Activated CD4-positive, alpha-beta T cell treated with anti-CD3 and anti-CD28 coated beads, Interleukin-2, amount 10 ng/mL, durations not matched to agents 7 days and 5 days (primary cell): ENCODE measurements around the gene DNMT3A. TPM values are rescaled to one million over a fixed set of nuclear protein-coding genes. Genes with fewer than 3 reads are reported as not detected.
A peak's percentile ranks its signal among the peaks of the same experiment; 100 is the strongest.

Experiments used
- CTCF ChIA-PET: fragments of 350-600 bp; sonication (Branson Sonifier 250); formaldehyde crosslinking; loops from one replicate; lab custom pipeline; 2021; ENCODE audit warnings: antibody characterized with exemption; lab: Charles Lee
- POLR2A ChIA-PET: fragments of 350-600 bp; sonication (Branson Sonifier 250); formaldehyde crosslinking; loops from one replicate; lab custom pipeline; 2021; ENCODE audit warnings: antibody characterized with exemption; lab: Charles Lee
- DNase-seq: peaks from one replicate; pipeline ENCODE4 v3.0.0-alpha.2; 2020
- H3K27ac Mint-ChIP-seq: one replicate; pipeline ENCODE4 v1.8.0; 2021; ENCODE audit warnings: mild to moderate bottlenecking, moderate library complexity, mixed read lengths
- H3K27me3 Mint-ChIP-seq: one replicate; pipeline ENCODE4 v1.8.0; 2021; ENCODE audit warnings: mixed read lengths
- H3K36me3 Mint-ChIP-seq: one replicate; pipeline ENCODE4 v1.8.0; 2021; ENCODE audit warnings: low read depth, mixed read lengths
- H3K4me1 Mint-ChIP-seq: one replicate; pipeline ENCODE4 v1.8.0; 2021; ENCODE audit warnings: mixed read lengths
- H3K4me3 Mint-ChIP-seq: one replicate; pipeline ENCODE4 v1.8.0; 2021; ENCODE audit warnings: mild to moderate bottlenecking, moderate library complexity, mixed read lengths
- H3K9me3 Mint-ChIP-seq: one replicate; pipeline ENCODE4 v1.8.0; 2021; ENCODE audit warnings: mixed read lengths
- total RNA-seq, 2 experiments: library from RNA; stranded (reverse); gene quantifications; one replicate each; pipeline ENCODE4 v1.2.3, GENCODE V29; 2021

DNMT3A gene
- total RNA-seq, 2 experiments from 2014 or later, result 55.9 to 62.3 TPM

DNA sequence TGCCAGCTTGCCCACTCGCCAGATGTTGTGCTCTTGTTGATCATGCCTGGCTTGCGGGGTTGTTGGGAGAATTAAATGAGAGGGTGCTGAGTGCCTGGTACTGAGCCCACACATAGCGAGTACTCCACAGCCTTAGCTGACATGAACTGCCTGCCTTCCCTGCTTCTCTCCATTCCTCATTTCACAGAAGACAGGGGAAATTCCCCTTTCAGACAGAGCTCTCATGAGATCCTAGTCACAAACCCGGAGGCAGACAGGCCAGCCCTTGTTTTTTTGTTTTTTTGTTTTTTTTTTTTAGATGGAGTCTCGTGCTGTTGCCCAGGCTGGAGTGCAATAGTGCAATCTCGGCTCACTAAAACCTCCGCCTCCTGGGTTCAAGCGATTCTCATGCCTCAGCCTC, 17.1 kb upstream of the DNMT3A start:
- H3K27ac Mint-ChIP-seq, result no peak overlapping the region
- peaks cover 3% of the 10 kb centered on the region for H3K27me3 Mint-ChIP-seq
- H3K4me1 Mint-ChIP-seq, result peaks cover 16% of the 10 kb centered on the region
- ChIA-PET POLR2A (interaction anchor here (0.6 kb wide), 1 partner anchor 57 kb away, joined by 4 read pairs; no protein-coding TSS in a partner anchor), CTCF (interaction anchor here (0.6 to 1.0 kb wide), 3 partner anchors 12 to 147 kb away, joined by 3 to 4 read pairs (median 3); no protein-coding TSS in a partner anchor)
- H3K36me3 Mint-ChIP-seq, result no peaks in the 10 kb centered on the region
- no peak for DNase-seq
- no peaks in the 10 kb centered on the region for H3K9me3 Mint-ChIP-seq
- no peak overlapping the region for H3K4me3 Mint-ChIP-seq

DNA sequence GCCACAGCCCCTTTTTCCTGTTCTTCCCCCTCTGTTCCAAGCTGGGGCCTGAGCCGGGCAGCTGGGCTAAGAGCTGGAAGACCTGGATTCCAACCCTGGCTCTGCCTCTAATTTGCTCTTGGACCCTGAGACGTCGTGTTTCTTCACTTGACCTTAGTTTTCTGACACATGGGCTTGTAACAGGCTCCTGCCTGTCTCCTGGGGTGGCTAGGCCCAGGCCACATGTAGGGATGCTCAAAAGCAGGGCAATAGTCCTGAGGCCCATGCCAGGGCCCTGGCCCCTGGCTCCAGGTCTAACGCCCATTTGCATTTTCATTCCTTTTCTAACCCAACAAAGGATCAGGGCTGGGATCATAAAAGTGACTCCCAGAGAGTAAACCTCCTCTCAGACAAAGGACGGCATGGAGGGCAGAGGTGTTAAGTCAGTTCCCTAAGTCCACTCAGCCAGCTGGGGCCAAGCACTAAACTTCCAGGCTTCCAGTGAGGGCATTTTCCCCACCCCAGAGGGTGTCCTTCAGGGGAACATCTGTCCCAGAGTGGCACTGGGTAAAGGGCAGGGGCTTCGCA, 16.6 kb upstream of the DNMT3A start:
- Mint-ChIP-seq H3K4me1 (peaks cover 12% of the 10 kb centered on the region), H3K9me3 (no peaks in the 10 kb centered on the region), H3K36me3 (no peaks in the 10 kb centered on the region), H3K27me3 (peaks cover 3% of the 10 kb centered on the region), H3K27ac (no peak overlapping the region), H3K4me3 (no peak overlapping the region)
- ChIA-PET CTCF (interaction anchor here (0.6 to 1.1 kb wide), 6 partner anchors 13 to 147 kb away, joined by 3 to 7 read pairs (median 4); no protein-coding TSS in a partner anchor), POLR2A (interaction anchor here (0.6 to 0.7 kb wide), 2 partner anchors 11 to 56 kb away, joined by 4 read pairs; no protein-coding TSS in a partner anchor)
- DNase-seq, result no peak

- Mint-ChIP-seq H3K27ac (no peak overlapping the region), H3K36me3 (no peaks in the 10 kb centered on the region), H3K9me3 (no peaks in the 10 kb centered on the region), H3K4me3 (no peak overlapping the region), H3K4me1 (peaks cover 4% of the 10 kb centered on the region), H3K27me3 (peaks cover 8% of the 10 kb centered on the region)
- POLR2A ChIA-PET, result no interaction called here
- DNase-seq, result no peak
- CTCF ChIA-PET, result no interaction called here
These were observed 14.4 kb upstream of the DNMT3A start for GRCh38 chr2:25356088-25356487.

DNA sequence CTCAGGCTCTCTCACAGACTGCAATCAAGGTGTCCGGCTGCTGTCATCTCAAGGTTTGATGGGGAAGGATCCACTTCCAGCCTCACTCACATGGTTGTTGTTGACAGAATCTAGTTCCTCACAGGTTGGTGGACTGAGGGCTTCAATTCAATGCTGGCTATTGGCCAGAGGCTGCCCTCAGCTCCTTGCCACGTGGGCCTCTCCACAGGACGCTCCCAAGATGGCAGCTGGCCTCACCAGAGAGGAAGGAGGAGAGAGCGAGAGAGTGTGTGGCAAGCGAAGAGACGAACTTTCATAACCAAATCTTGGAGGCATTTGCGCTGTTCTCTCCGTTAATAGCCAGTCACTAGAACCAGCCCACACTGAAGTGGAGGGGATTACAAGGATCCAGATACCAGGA, 13.5 kb upstream of the DNMT3A start:
- Mint-ChIP-seq H3K27ac (no peak overlapping the region), H3K9me3 (no peaks in the 10 kb centered on the region), H3K27me3 (peaks cover 8% of the 10 kb centered on the region), H3K4me3 (no peak overlapping the region), H3K4me1 (peaks cover 6% of the 10 kb centered on the region), H3K36me3 (no peaks in the 10 kb centered on the region)
- CTCF ChIA-PET, result no interaction called here
- POLR2A ChIA-PET, result no interaction called here
- DNase-seq, result no peak

DNA sequence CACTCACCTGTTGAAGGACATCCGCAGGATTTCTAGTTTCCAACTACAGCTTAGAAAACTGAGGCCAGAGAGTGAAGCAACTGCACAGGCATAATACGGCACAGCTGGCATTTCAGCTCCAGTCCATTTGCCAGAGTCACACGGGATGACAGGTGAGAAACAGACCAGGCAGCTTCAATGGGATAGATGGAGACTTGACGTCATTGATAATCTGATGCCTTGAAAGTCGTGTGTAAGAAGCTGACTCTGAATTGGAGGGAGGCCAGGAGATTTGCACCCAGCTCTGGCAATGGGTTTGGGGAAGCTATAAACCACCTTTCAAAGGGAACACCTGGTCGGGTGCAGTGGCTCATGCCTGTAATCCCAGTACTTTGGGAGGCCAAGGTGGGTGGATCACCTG, 12.4 kb upstream of the DNMT3A start:
- Mint-ChIP-seq H3K36me3 (no peaks in the 10 kb centered on the region), H3K27me3 (peaks cover 8% of the 10 kb centered on the region), H3K27ac (no peak overlapping the region), H3K4me1 (peaks cover 8% of the 10 kb centered on the region), H3K4me3 (no peak overlapping the region), H3K9me3 (no peaks in the 10 kb centered on the region)
- POLR2A ChIA-PET, result interaction anchor here (0.7 kb wide), 1 partner anchor 22 kb away, joined by 7 read pairs; no protein-coding TSS in a partner anchor
- CTCF ChIA-PET, result interaction anchor here (0.6 to 1.2 kb wide), 6 partner anchors 8 to 117 kb away, joined by 3 to 6 read pairs (median 3); no protein-coding TSS in a partner anchor
- DNase-seq, result no peak

DNA sequence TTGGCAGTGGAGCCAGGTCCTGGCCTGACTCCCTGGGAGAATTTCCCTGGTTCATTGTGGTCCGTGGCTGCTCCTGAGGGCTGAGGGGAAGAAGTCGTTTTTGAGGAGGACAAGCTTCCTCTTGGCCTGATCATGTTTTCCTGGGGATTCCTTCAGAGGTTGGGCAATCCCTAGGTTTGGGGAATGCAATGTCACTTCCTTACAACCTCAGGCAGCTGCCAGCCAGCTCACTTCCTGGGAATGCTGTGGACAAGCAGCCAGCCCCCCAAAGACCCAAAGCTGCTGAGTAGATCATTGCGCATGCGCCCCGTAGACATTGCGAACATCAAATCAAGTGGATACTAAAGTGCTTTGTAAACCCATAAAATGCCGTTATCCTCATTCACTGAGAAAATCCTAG, 7.7 kb upstream of the DNMT3A start:
- no peaks in the 10 kb centered on the region for H3K9me3 Mint-ChIP-seq
- H3K4me1 Mint-ChIP-seq, result peaks cover 14% of the 10 kb centered on the region
- peaks cover 5% of the 10 kb centered on the region for H3K27me3 Mint-ChIP-seq
- POLR2A ChIA-PET, result no interaction called here
- H3K36me3 Mint-ChIP-seq, result no peaks in the 10 kb centered on the region
- no peak overlapping the region for H3K4me3 Mint-ChIP-seq
- DNase-seq, result no peak
- CTCF ChIA-PET, result interaction anchor here (0.6 to 2.0 kb wide), 8 partner anchors 12 to 1715 kb away, joined by 3 to 4 read pairs (median 4); no protein-coding TSS in a partner anchor
- H3K27ac Mint-ChIP-seq, result no peak overlapping the region

DNA sequence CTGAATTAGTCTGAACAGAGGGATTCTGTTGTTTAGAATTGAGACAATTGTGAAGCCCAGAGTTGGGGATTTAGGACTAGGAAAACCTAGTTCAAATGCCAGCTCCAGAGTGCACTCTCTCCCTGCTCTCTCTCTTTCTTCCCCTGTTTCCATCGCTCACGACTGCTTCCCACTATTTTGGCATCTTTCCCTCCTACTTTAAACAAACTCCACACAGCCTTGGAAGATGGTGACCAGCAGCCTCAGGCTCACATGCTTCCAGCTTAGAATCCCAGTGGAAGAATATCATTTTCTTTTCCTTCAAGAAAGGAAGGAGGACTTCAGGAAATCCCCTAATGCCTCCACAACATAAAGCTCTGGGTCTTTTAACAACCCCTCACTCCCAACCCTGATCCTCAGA, 6.1 kb upstream of the DNMT3A start:
- peaks cover 5% of the 10 kb centered on the region for H3K27me3 Mint-ChIP-seq
- H3K9me3 Mint-ChIP-seq, result no peaks in the 10 kb centered on the region
- H3K36me3 Mint-ChIP-seq, result no peaks in the 10 kb centered on the region
- POLR2A ChIA-PET, result no interaction called here
- no peak for DNase-seq
- peaks cover 16% of the 10 kb centered on the region for H3K4me1 Mint-ChIP-seq
- no peak overlapping the region for H3K4me3 Mint-ChIP-seq
- CTCF ChIA-PET, result interaction anchor here (1.2 to 2.0 kb wide), 5 partner anchors 14 to 33 kb away, joined by 3 to 5 read pairs (median 4); no protein-coding TSS in a partner anchor
- no peak overlapping the region for H3K27ac Mint-ChIP-seq

GRCh38 chr2:25347205-25347815, 5.6 kb upstream of the DNMT3A start:
- no peaks in the 10 kb centered on the region for H3K36me3 Mint-ChIP-seq
- CTCF ChIA-PET, result interaction anchor here (0.5 to 3.3 kb wide), 6 partner anchors 15 to 704 kb away, joined by 3 to 18 read pairs (median 4); no protein-coding TSS in a partner anchor
- DNase-seq, result no peak
- no peaks in the 10 kb centered on the region for H3K9me3 Mint-ChIP-seq
- H3K27me3 Mint-ChIP-seq, result peaks cover 3% of the 10 kb centered on the region
- H3K4me1 Mint-ChIP-seq, result peaks cover 18% of the 10 kb centered on the region
- no peak overlapping the region for H3K4me3 Mint-ChIP-seq
- POLR2A ChIA-PET, result interaction anchor here (0.5 kb wide), 1 partner anchor 11 kb away, joined by 4 read pairs; no protein-coding TSS in a partner anchor
- H3K27ac Mint-ChIP-seq, result no peak overlapping the region

DNA sequence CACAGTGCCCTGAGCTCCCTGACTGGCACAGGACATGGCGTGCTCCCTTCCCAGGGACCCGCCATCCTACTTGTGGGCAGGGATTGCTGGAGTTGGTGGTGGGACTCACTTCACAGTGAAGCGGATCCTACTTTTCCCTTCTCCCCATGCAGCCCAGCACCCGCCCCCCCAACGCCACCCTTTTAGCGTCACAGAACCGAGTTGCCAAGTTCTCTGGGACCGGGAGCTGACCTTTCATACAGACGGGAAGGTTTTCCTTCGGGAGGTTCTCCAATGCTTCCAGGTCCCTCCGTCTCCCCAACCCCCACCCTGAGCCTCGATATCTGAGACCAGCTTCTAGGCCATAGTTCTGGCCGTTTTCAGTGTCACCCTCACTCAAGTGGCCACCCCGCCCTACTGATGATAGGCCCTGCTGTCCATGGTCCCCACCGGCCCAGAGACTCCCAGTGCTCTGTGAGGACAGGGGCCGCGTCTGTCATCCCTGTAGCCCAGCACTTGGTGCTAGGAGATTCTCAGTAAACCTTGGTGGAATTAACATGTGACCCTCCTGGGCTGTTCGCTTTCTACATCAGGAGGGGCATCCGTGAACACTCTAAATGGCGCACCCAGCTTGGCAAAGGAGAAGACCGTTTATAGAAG, 1.6 kb upstream of the DNMT3A start:
- Mint-ChIP-seq H3K4me3 (peak overlapping the region; percentile 79), H3K4me1 (peaks cover 26% of the 10 kb centered on the region), H3K27ac (peak overlapping the region; percentile 74), H3K36me3 (no peaks in the 10 kb centered on the region), H3K9me3 (no peaks in the 10 kb centered on the region), H3K27me3 (no peaks in the 10 kb centered on the region)
- no peak for DNase-seq
- ChIA-PET CTCF (interaction anchor here (1.0 to 2.4 kb wide), 11 partner anchors 10 to 178 kb away, joined by 3 to 13 read pairs (median 4); no protein-coding TSS in a partner anchor), POLR2A (no interaction called here)

GRCh38 chr2:25342372-25343186, 854 bp upstream of the DNMT3A start:
- H3K27ac Mint-ChIP-seq, result peak overlapping the region; percentile 87
- H3K27me3 Mint-ChIP-seq, result no peaks in the 10 kb centered on the region
- DNase-seq, result peak; percentile 82
- no peaks in the 10 kb centered on the region for H3K36me3 Mint-ChIP-seq
- ChIA-PET POLR2A (interaction anchor here (0.7 kb wide), 1 partner anchor 48 kb away, joined by 4 read pairs; no protein-coding TSS in a partner anchor), CTCF (interaction anchor here (0.9 to 2.4 kb wide), 12 partner anchors 11 to 177 kb away, joined by 3 to 13 read pairs (median 3); no protein-coding TSS in a partner anchor)
- peaks cover 33% of the 10 kb centered on the region for H3K4me1 Mint-ChIP-seq
- peak overlapping the region; percentile 79 for H3K4me3 Mint-ChIP-seq
- H3K9me3 Mint-ChIP-seq, result no peaks in the 10 kb centered on the region

GRCh38 chr2:25341011-25341727, 556 bp downstream of the DNMT3A start:
- no peak overlapping the region for H3K27ac Mint-ChIP-seq
- no peak for DNase-seq
- peaks cover 43% of the 10 kb centered on the region for H3K4me1 Mint-ChIP-seq
- no peaks in the 10 kb centered on the region for H3K27me3 Mint-ChIP-seq
- POLR2A ChIA-PET, result no interaction called here
- no peak overlapping the region for H3K4me3 Mint-ChIP-seq
- H3K36me3 Mint-ChIP-seq, result no peaks in the 10 kb centered on the region
- H3K9me3 Mint-ChIP-seq, result no peaks in the 10 kb centered on the region
- CTCF ChIA-PET, result interaction anchor here (1.9 kb wide), 1 partner anchor 11 kb away, joined by 4 read pairs; no protein-coding TSS in a partner anchor
